ENCODE measurements around the gene UEVLD. TPM values are rescaled to one million over a fixed set of nuclear protein-coding genes. Genes with fewer than 3 reads are reported as not detected.

Gene UEVLD
- total RNA-seq (12.4 and 12.8 TPM in 2 replicates), polyA plus RNA-seq (3.8 and 6.3 TPM in 2 replicates), polyA minus RNA-seq (2.2 and 3.1 TPM in 2 replicates)
- 9.3 TPM for total RNA-seq (2013)

DNA sequence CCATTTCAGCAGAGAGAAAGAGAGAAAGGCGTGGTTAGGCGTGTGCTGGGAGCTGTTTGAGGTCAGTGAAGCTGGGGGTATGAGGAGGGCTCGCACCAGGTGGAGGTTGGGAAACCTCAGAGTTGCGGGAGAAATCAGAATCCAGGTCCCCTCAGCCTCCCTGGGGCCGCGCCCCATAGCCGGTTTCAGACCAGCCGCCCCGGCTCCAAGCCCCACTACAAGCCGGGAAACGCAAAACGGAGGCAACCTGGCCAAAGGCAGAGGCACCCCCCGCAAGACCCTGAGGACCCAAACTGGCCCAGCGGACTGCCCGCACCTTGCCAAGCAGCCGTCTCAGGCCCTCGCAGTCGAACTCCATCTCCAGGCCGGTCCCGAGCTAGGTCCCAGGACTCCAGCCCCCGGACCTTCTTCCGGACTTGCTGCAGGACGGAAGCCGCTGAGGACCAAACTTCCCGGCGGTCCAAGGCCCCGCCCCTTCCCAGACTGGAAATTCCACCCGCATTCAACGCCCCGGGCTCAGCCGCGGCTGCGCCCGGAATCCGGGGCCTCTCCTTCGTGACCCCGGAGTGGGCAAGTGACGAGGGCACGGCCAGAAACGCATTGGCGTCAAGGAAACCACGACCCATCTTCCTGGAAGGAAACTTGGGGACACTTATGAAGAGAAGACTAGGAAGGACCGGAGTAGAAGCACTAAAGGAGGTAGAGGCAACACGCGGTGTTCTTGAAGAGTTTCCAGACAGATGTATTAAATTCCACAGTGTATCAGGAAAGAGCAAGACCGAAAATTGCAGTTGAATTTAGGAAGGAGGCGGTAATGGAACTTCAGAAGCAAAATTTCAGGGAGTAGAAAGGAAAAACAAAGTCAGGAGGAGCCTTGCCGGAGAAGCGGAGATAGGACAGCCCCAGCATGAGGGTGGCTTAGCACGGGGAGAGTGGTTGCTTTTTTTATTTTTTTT is at the start of gene UEVLD:
UEVLD (minus strand) TSS at position 438 of the 956 bp plus-strand sequence; CDS start at position 358, 80 bp downstream.
- WGBS (ENCODE audit: insufficient coverage), result 4% methylated on average over 42 of the region's 50 CpGs
- no peaks in the 10 kb centered on the region for H4K20me1 ChIP-seq (ENCODE audit: control insufficient read depth, insufficient read depth, low read length, poor library complexity, severe bottlenecking)
- intact Hi-C loops (cut with micrococcal nuclease), result loop anchor here (1.0 to 5.0 kb wide), 4 partner anchors 46 to 266 kb away; partner anchors contain the start of genes GTF2H1, HPS5, SPTY2D1 and TMEM86A
- no peaks in the 10 kb centered on the region for H3K27me3 Mint-ChIP-seq
- H3K4me1 ChIP-seq (ENCODE audit: control insufficient read depth in 2 of 2, insufficient read depth in 2 of 2, low read length in 2 of 2), result peaks cover 13 to 17% of the 10 kb centered on the region in 2 donors
- ATAC-seq (ENCODE audit: low read depth), result peak; percentile 87
- peaks cover 16% of the 10 kb centered on the region for H3K79me2 ChIP-seq (ENCODE audit: control insufficient read depth, insufficient read depth, low read length)
- peak within 1 kb of the TSS; percentile 90 for H3K4me2 ChIP-seq (replicated peaks; ENCODE audit: low read depth, low read length, poor library complexity, severe bottlenecking)
- H3K27ac Mint-ChIP-seq, result no peak within 1 kb of the TSS
- H3K9me3 Mint-ChIP-seq (ENCODE audit: insufficient read depth), result no peaks in the 10 kb centered on the region
- H2AFZ ChIP-seq (ENCODE audit: insufficient read depth, low read depth, low read length, poor library complexity, severe bottlenecking), result peak within 1 kb of the TSS; percentile 95
- no peak within 1 kb of the TSS for H3K4me3 Mint-ChIP-seq
- H3K36me3 ChIP-seq (replicated peaks in 1 of 2; ENCODE audit: control extremely low read depth in 1 of 2, control insufficient read depth in 1 of 2, extremely low read depth in 1 of 2, insufficient read depth in 2 of 2, low read length in 1 of 2), result no peaks in the 10 kb centered on the region
- ChIA-PET CTCF (interaction anchor here (0.6 to 1.2 kb wide), 3 partner anchors 14 to 143 kb away, joined by 3 to 5 read pairs (median 3); no protein-coding TSS in a partner anchor), POLR2A (interaction anchor here (0.7 to 2.1 kb wide), 2 partner anchors 46 to 294 kb away, joined by 3 to 5 read pairs; partner anchors contain the start of gene SPTY2D1)
- H3K9ac ChIP-seq (ENCODE audit: low read length), result peak within 1 kb of the TSS; percentile 91
- peak within 1 kb of the TSS; percentile 92 to 97 (median 96) for H3K4me3 ChIP-seq (ENCODE audit: control extremely low read depth in 1 of 5, extremely low read depth in 1 of 5, insufficient read depth in 1 of 5, low read depth in 2 of 5, low read length in 4 of 5)
- H3K4me1 Mint-ChIP-seq, result peaks cover 3% of the 10 kb centered on the region
- TF ChIP-seq EZH2 (IDR thresholded peaks at IDR 0.05; ENCODE audit: borderline replicate concordance, insufficient read depth, low read depth, low read length, poor library complexity, severe bottlenecking), result no peak
- TF ChIP-seq, protein P1, sequence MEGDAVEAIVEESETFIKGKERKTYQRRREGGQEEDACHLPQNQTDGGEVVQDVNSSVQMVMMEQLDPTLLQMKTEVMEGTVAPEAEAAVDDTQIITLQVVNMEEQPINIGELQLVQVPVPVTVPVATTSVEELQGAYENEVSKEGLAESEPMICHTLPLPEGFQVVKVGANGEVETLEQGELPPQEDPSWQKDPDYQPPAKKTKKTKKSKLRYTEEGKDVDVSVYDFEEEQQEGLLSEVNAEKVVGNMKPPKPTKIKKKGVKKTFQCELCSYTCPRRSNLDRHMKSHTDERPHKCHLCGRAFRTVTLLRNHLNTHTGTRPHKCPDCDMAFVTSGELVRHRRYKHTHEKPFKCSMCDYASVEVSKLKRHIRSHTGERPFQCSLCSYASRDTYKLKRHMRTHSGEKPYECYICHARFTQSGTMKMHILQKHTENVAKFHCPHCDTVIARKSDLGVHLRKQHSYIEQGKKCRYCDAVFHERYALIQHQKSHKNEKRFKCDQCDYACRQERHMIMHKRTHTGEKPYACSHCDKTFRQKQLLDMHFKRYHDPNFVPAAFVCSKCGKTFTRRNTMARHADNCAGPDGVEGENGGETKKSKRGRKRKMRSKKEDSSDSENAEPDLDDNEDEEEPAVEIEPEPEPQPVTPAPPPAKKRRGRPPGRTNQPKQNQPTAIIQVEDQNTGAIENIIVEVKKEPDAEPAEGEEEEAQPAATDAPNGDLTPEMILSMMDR (IDR thresholded peaks at IDR 0.05), result no peak
- no peaks in the 10 kb centered on the region for H3K9me3 ChIP-seq (ENCODE audit: control extremely low read depth in 1 of 3, control insufficient read depth in 2 of 3, insufficient read depth in 1 of 3, low read length in 2 of 3)
- peak; percentile 73 for DNase-seq
- H3K27me3 ChIP-seq (replicated peaks in 1 of 4; ENCODE audit: control extremely low read depth in 1 of 4, control insufficient read depth in 3 of 4, insufficient read depth in 4 of 4, low read length in 3 of 4), result no peaks in the 10 kb centered on the region
- H3K27ac ChIP-seq (ENCODE audit: low read length in 2 of 2), result peak within 1 kb of the TSS; percentile 41 to 78

Data from B cell (primary cell).